ENCODE data around the gene FHAD1.

FHAD1 gene

GRCh38 chr1:15445390-15446122 lies 198.5 kb downstream of the FHAD1 start:
- no peak for FAIRE-seq

GRCh38 chr1:15446212-15446611 lies 199.2 kb downstream of the FHAD1 start:
- FAIRE-seq = no peak

All from TTC549 (cell line).